H1 (cell line): ENCODE data around the gene LY86. TPM values are rescaled to one million over a fixed set of nuclear protein-coding genes. Genes with fewer than 3 reads are reported as not detected.

Source experiments
- CTBP2 ChIP-seq: IDR thresholded peaks from 2 replicates; pipeline ENCODE4 v1.7.0; 2011; ENCODE audit warnings: borderline replicate concordance, mild to moderate bottlenecking, moderate library complexity, mixed read lengths, low read length; ENCODE audit not compliant: insufficient read depth, insufficient read length
- CTCF ChIP-seq, 3 experiments: IDR thresholded peaks; 1 replicate in 2 of 3; 2 replicates in 1 of 3; pipeline versions ENCODE4 v1.5.1 to v1.6.1; 2011; ENCODE audit warnings: low read length in 3 of 3, mild to moderate bottlenecking in 3 of 3, inconsistent platforms in 2 of 3, low read depth in 1 of 3, moderate library complexity in 1 of 3; ENCODE audit not compliant: insufficient read depth in 1 of 3; ENCODE audit errors: control extremely low read depth in 1 of 3
- E2F6 ChIP-seq: IDR thresholded peaks from 2 replicates; pipeline ENCODE4 v1.6.1; 2012; ENCODE audit warnings: inconsistent platforms
- FOSL1 ChIP-seq: IDR thresholded peaks from 2 replicates; pipeline ENCODE4 v1.6.1; 2011; ENCODE audit warnings: mild to moderate bottlenecking, low read depth, low read length, moderate library complexity; ENCODE audit not compliant: insufficient read depth
- SIRT6 ChIP-seq: IDR thresholded peaks from one replicate; pipeline ENCODE4 v1.7.1; 2012; ENCODE audit warnings: low read length, inconsistent platforms
- SUZ12 ChIP-seq: fragments of 200-600 bp; sonication (generic); IDR thresholded peaks from 2 replicates; pipeline ENCODE4 v1.6.1; 2012; ENCODE audit warnings: mild to moderate bottlenecking, inconsistent platforms, low read length, moderate library complexity, mixed read lengths
- polyA plus RNA-seq, 7 experiments: library from polyadenylated mRNA; depleted of rRNA in 3 of 7; stranded (reverse) in 5 of 7; unstranded in 2 of 7; fragments of >200 nt in 5 of 7; fragments of 200-250 nt in 2 of 7; gene quantifications; 1 replicate in 5 of 7; 2 replicates in 1 of 7; 4 replicates in 1 of 7; pipeline versions ENCODE4 v1.2.1 to v1.2.3, GENCODE V29; 2011 to 2013; ENCODE audit warnings: missing spikeins in 2 of 7, mixed read lengths in 2 of 7
- total RNA-seq: library from RNA; stranded (reverse); fragmentation: NEBNext Ultra II Directional; extraction: Animal tissue kit (Norgen Biotek cat#: 25700); gene quantifications from 2 replicates; pipeline ENCODE4 v1.2.1, GENCODE V29; 2021

The LY86 gene
- total and polyA plus RNA-seq, 2 of the 8 experiments (the other 6 are each of a cell fraction or from before 2014, with no cell fraction given) = not detected

- no peak for TF ChIP-seq CTCF (IDR thresholded peaks at IDR 0.05; ENCODE audit: control extremely low read depth in 1 of 3, insufficient read depth in 1 of 3, low read depth in 1 of 3, low read length in 3 of 3)
- TF ChIP-seq SUZ12 = peak; percentile 58
- TF ChIP-seq E2F6 = peak; percentile 68; the same call in 1 of the 2 replicates
- TF ChIP-seq CTBP2 = no peak
- no peak for TF ChIP-seq FOSL1
- no peak for TF ChIP-seq SIRT6
These were observed 42.0 kb upstream of the LY86 start (continued) for GRCh38 chr6:6546318-6547109.
